Measurements from ENCODE around the gene EFNA3. TPM values are rescaled to one million over a fixed set of nuclear protein-coding genes. Genes with fewer than 3 reads are reported as not detected.

The EFNA3 gene
- total RNA-seq, 1 experiment from 2014 or later: 20.4 TPM

DNA sequence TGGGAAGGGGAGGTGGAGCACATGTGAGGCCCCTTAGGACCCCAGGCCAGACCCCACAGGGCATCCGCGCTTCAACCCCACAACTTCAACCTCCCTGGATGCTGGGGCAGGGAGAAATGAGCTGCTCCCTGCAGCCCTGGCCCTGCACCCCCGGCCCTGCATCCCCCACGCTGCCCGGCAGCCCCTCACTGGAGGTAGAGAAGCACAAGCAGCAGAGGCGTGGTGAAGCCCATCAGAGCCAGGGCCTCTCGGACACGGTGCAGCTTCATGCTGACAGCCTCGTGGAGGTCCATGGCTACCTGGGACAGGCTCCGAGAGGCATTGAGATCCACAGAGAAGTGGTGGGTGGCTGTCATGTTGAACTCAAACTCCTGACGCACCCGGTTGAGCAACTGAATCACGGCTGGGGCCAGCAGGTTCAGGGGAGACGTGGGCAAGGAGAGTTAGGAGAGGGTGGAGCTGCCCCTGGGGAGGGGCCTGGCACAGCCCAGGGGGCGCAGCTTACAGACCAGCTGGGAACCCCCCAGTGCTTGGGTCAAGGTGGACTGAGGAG lies 48.3 kb upstream of the EFNA3 start:
- Histone ChIP-seq H3K79me2 (ENCODE audit: insufficient read depth, low read length) (no peaks in the 10 kb centered on the region), H2AFZ (ENCODE audit: low read depth, low read length, poor library complexity, severe bottlenecking) (no peak overlapping the region), H3K27ac (ENCODE audit: low read depth, low read length) (no peak overlapping the region), H3K4me3 (replicated peaks in 1 of 2; ENCODE audit: low read depth in 1 of 2, low read length in 2 of 2) (no peak overlapping the region), H4K20me1 (ENCODE audit: insufficient read depth) (no peaks in the 10 kb centered on the region), H3K9me3 (ENCODE audit: control insufficient read depth in 1 of 2, insufficient read depth in 1 of 2, low read depth in 1 of 2, low read length in 2 of 2) (no peaks in the 10 kb centered on the region), H3K36me3 (ENCODE audit: control insufficient read depth in 1 of 2, insufficient read depth in 2 of 2, low read length in 2 of 2) (no peaks in the 10 kb centered on the region), H3K9ac (ENCODE audit: low read length) (no peak overlapping the region), H3K4me2 (ENCODE audit: low read length) (no peak overlapping the region), H3K4me1 (ENCODE audit: control insufficient read depth in 1 of 2, insufficient read depth in 2 of 2, low read length in 2 of 2) (peaks cover 10 to 19% of the 10 kb centered on the region in 2 experiments), H3K27me3 (ENCODE audit: insufficient read depth, low read length) (no peaks in the 10 kb centered on the region), H3K9me2 (ENCODE audit: insufficient read depth) (no peaks in the 10 kb centered on the region)
- intact Hi-C loops (cut with micrococcal nuclease): no loop called here
- no peak for ATAC-seq
- ChIA-PET POLR2A (no interaction called here), RAD21 (ENCODE audit: low non-redundant PET in 1 of 2, low total read pairs in 2 of 2, uncharacterized antibody in 2 of 2, unreplicated experiment in 2 of 2) (no interaction called here), CTCF (no interaction called here)
- no peak for TF ChIP-seq ZFX (IDR thresholded peaks at IDR 0.05)
- TF ChIP-seq JUND (IDR thresholded peaks at IDR 0.05): no peak
- TF ChIP-seq ELF1 (IDR thresholded peaks at IDR 0.05; ENCODE audit: borderline replicate concordance, low read depth): no peak
- TF ChIP-seq EZH2 (IDR thresholded peaks at IDR 0.05): no peak
- TF ChIP-seq SRF (IDR thresholded peaks at IDR 0.05; ENCODE audit: low read depth): no peak
- no peak for TF ChIP-seq EZH2phosphoT487 (IDR thresholded peaks at IDR 0.05; ENCODE audit: borderline replicate concordance)
- TF ChIP-seq FOSL1 (IDR thresholded peaks at IDR 0.05; ENCODE audit: low read depth): no peak
- TF ChIP-seq POLR2AphosphoS5 (IDR thresholded peaks at IDR 0.05; ENCODE audit: low read depth, low read length): no peak
- no peak for TF ChIP-seq YY1 (IDR thresholded peaks at IDR 0.05; ENCODE audit: extremely low read depth, insufficient replicate concordance, low read depth, low read length)
- no peak for TF ChIP-seq ZNF274 (IDR thresholded peaks at IDR 0.05; ENCODE audit: low read depth, low read length)
- no peak for TF ChIP-seq CBX3 (IDR thresholded peaks at IDR 0.05; ENCODE audit: low read depth)
- TF ChIP-seq, protein P1, sequence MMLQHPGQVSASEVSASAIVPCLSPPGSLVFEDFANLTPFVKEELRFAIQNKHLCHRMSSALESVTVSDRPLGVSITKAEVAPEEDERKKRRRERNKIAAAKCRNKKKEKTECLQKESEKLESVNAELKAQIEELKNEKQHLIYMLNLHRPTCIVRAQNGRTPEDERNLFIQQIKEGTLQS (IDR thresholded peaks at IDR 0.05): no peak
- TF ChIP-seq ZBTB33 (IDR thresholded peaks at IDR 0.05; ENCODE audit: extremely low read depth, insufficient replicate concordance, low read length): no peak
- TF ChIP-seq TCF7L2 (IDR thresholded peaks at IDR 0.05; ENCODE audit: borderline replicate concordance, extremely low read depth, insufficient read depth, insufficient read length): no peak
- TF ChIP-seq, protein P2, sequence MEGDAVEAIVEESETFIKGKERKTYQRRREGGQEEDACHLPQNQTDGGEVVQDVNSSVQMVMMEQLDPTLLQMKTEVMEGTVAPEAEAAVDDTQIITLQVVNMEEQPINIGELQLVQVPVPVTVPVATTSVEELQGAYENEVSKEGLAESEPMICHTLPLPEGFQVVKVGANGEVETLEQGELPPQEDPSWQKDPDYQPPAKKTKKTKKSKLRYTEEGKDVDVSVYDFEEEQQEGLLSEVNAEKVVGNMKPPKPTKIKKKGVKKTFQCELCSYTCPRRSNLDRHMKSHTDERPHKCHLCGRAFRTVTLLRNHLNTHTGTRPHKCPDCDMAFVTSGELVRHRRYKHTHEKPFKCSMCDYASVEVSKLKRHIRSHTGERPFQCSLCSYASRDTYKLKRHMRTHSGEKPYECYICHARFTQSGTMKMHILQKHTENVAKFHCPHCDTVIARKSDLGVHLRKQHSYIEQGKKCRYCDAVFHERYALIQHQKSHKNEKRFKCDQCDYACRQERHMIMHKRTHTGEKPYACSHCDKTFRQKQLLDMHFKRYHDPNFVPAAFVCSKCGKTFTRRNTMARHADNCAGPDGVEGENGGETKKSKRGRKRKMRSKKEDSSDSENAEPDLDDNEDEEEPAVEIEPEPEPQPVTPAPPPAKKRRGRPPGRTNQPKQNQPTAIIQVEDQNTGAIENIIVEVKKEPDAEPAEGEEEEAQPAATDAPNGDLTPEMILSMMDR (IDR thresholded peaks at IDR 0.05 in 2 of 3, conservative IDR thresholded peaks at IDR 0.05 in 1 of 3; ENCODE audit: borderline replicate concordance in 1 of 3, insufficient read depth in 1 of 3, low read depth in 2 of 3, low read length in 2 of 3): no peak
- no peak for TF ChIP-seq EGR1 (IDR thresholded peaks at IDR 0.05; ENCODE audit: low read depth)
- no peak for TF ChIP-seq POLR2A (IDR thresholded peaks at IDR 0.05; ENCODE audit: borderline replicate concordance, extremely low read depth, insufficient read depth, insufficient read length)
- TF ChIP-seq SIN3A (IDR thresholded peaks at IDR 0.05; ENCODE audit: low read depth): no peak
- TF ChIP-seq SP1 (IDR thresholded peaks at IDR 0.05; ENCODE audit: low read depth): no peak
- TF ChIP-seq CEBPB (IDR thresholded peaks at IDR 0.05; ENCODE audit: low read depth): no peak
- BruUV-seq (replicated peaks): no TSS peak
- DNase-seq (ENCODE audit: low read depth, low spot score): no peak

Data from HCT116 (cell line).